ENCODE data around the gene UCK1. TPM values are rescaled to one million over a fixed set of nuclear protein-coding genes. Genes with fewer than 3 reads are reported as not detected.

Gene UCK1
- total RNA-seq, 1 donor from 2014 or later, result 19.8 TPM

GRCh38 chr9:131521822-131522221, 9.2 kb downstream of the UCK1 start:
- no peak for DNase-seq (ENCODE audit: low read depth)
- H3K36me3 ChIP-seq (ENCODE audit: control insufficient read depth, insufficient read depth, low read length), result peaks cover 9% of the 10 kb centered on the region
- H3K4me3 ChIP-seq (ENCODE audit: low read depth, low read length), result no peak overlapping the region
- TF ChIP-seq CTCF (IDR thresholded peaks at IDR 0.05; ENCODE audit: insufficient read depth, low read length, poor library complexity, severe bottlenecking), result no peak
- no peaks in the 10 kb centered on the region for H3K27me3 ChIP-seq (ENCODE audit: control insufficient read depth, insufficient read depth, low read length)

GRCh38 chr9:131521203-131521602, 9.9 kb downstream of the UCK1 start:
- H3K36me3 ChIP-seq (ENCODE audit: control insufficient read depth, insufficient read depth, low read length), result peaks cover 9% of the 10 kb centered on the region
- H3K4me3 ChIP-seq (ENCODE audit: low read depth, low read length), result no peak overlapping the region
- no peak for TF ChIP-seq CTCF (IDR thresholded peaks at IDR 0.05; ENCODE audit: insufficient read depth, low read length, poor library complexity, severe bottlenecking)
- no peaks in the 10 kb centered on the region for H3K27me3 ChIP-seq (ENCODE audit: control insufficient read depth, insufficient read depth, low read length)
- no peak for DNase-seq (ENCODE audit: low read depth)

- DNase-seq (ENCODE audit: low read depth), result no peak
- no peak overlapping the region for H3K4me3 ChIP-seq (ENCODE audit: low read depth, low read length)
- no peaks in the 10 kb centered on the region for H3K27me3 ChIP-seq (ENCODE audit: control insufficient read depth, insufficient read depth, low read length)
- peaks cover 9% of the 10 kb centered on the region for H3K36me3 ChIP-seq (ENCODE audit: control insufficient read depth, insufficient read depth, low read length)
- no peak for TF ChIP-seq CTCF (IDR thresholded peaks at IDR 0.05; ENCODE audit: insufficient read depth, low read length, poor library complexity, severe bottlenecking)
These were observed 10.6 kb downstream of the UCK1 start for GRCh38 chr9:131520503-131520902.

GRCh38 chr9:131518553-131518952, 12.5 kb downstream of the UCK1 start:
- H3K4me3 ChIP-seq (ENCODE audit: low read depth, low read length), result no peak overlapping the region
- DNase-seq (ENCODE audit: low read depth), result no peak
- H3K36me3 ChIP-seq (ENCODE audit: control insufficient read depth, insufficient read depth, low read length), result peaks cover 9% of the 10 kb centered on the region
- H3K27me3 ChIP-seq (ENCODE audit: control insufficient read depth, insufficient read depth, low read length), result no peaks in the 10 kb centered on the region
- no peak for TF ChIP-seq CTCF (IDR thresholded peaks at IDR 0.05; ENCODE audit: insufficient read depth, low read length, poor library complexity, severe bottlenecking)

GRCh38 chr9:131517761-131518190, 13.3 kb downstream of the UCK1 start:
- no peak for TF ChIP-seq CTCF (IDR thresholded peaks at IDR 0.05; ENCODE audit: insufficient read depth, low read length, poor library complexity, severe bottlenecking)
- no peak for DNase-seq (ENCODE audit: low read depth)
- Histone ChIP-seq H3K4me3 (ENCODE audit: low read depth, low read length) (no peak overlapping the region), H3K27me3 (ENCODE audit: control insufficient read depth, insufficient read depth, low read length) (no peaks in the 10 kb centered on the region), H3K36me3 (ENCODE audit: control insufficient read depth, insufficient read depth, low read length) (peaks cover 9% of the 10 kb centered on the region)

GRCh38 chr9:131516930-131517329, 14.1 kb downstream of the UCK1 start:
- no peak for DNase-seq (ENCODE audit: low read depth)
- no peak for TF ChIP-seq CTCF (IDR thresholded peaks at IDR 0.05; ENCODE audit: insufficient read depth, low read length, poor library complexity, severe bottlenecking)
- Histone ChIP-seq H3K4me3 (ENCODE audit: low read depth, low read length) (no peak overlapping the region), H3K27me3 (ENCODE audit: control insufficient read depth, insufficient read depth, low read length) (no peaks in the 10 kb centered on the region), H3K36me3 (ENCODE audit: control insufficient read depth, insufficient read depth, low read length) (peaks cover 7% of the 10 kb centered on the region)

Data from kidney epithelial cell (primary cell).